ENCODE results near the gene AKT1S1.

- TF ChIP-seq CTCF (conservative IDR thresholded peaks at IDR 0.05; ENCODE audit: low read depth, low read length) (no peak), EZH2 (IDR thresholded peaks at IDR 0.05; ENCODE audit: borderline replicate concordance, low read depth, low read length, poor library complexity, severe bottlenecking) (no peak)
These were observed 19.9 kb upstream of the AKT1S1 start, which contains the start of gene IL4I1 for GRCh38 chr19:49896863-49897621.
